AG08395 (cell line): ENCODE measurements around the gene PDXK.

Experiments
- DNase-seq: peaks from one replicate; pipeline ENCODE4 v3.0.0; 2012; ENCODE audit warnings: mixed read lengths, low spot score

The PDXK gene

DNA sequence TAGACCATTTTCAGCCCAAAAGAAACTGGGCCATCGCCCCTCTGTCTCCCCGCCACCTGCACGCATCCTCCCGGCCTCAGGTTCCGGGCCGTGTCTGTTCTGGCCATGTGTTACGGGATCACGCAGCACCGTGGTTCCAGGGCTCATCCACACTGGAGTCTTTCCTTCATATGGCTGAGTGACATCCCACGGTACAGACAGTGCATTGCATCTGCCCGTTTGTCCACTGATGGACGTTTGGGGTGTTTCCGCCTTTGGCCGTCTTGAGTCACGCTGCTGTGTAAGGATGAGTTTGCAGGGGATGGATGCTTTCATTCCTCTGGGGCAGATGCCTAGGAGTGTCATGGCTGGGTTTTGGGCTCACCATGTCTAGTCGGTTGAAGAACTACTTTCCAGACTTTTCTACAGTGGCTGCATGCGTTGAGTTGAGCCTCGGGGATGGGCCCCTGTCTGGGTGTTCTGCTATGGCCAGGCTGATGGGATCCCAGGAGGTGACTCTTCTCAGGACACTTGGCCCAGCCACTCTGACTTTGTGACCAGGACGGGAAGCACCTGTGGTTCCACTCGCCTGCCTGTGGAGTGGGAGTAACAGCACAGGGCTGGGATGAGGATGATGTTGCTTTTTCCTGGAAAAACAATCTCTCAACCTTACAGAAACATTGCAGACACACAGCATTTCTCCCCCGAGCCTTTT, 87.2 kb downstream of the PDXK start:
- no peak for DNase-seq

DNA sequence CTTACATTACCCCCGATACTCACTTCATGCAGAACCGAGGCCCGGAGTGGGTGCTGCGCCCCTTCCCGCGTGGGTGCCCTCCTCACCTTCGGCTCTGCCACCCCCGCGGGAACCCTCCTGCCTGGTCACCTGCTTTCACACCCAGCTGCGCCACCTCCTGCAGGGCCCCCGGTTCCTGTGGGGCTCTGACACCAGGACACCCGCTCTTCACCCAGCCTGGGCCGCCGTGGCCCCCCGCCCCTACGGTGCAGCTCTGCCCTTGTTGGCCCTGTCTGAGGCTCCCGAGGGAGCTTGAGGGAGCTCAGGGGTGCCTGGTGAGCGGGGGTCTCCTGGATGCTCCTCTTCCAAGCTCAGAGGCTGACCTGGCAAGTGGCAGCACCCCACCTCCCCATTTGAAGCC, 89.4 kb downstream of the PDXK start:
- DNase-seq, result no peak

DNA sequence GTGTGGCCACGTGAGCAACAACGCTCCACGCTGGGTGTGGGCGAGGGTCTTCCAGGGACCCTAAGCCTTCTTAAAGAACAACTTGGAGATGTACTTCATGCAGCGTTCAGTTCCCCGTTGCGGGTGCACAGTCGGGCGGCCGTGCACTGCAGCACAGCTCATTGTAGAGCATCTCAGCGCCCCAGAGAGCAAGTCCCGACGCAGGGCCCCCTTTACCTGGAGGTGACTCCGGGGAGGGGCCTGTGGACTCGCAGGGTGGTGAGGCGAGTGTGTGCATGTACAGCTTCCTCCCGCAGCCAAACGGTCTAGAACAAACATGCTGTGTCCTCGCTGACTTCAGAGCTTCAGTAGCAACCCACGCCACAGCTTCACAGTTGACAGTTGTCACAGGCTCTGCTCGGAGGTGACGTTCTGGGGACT, 89.9 kb downstream of the PDXK start:
- no peak for DNase-seq

DNA sequence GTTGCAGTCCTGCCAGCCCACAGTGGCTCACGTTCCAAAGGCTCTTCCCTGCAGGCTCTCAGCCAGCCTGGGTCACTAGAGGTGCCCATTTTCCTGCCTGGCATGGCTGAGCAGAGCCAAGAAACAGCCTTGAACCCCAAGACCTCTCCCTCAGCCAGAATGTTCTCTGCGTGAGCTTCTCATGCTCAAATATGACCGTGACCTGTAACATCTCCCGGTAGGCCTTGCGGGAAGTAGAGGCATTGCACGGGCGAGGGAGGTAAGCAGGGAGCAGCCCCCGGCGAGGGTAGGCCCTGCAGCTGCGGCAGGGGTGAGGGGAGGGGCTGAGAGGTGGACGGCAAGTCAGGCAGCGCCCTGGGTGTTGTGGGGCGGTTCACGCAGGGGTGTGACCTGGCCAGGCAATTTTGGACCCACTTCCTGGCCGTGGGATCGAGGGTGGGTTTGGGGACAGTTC, 90.4 kb downstream of the PDXK start:
- no peak for DNase-seq

GRCh38 chr21:43809853-43810504, 91.0 kb downstream of the PDXK start:
- DNase-seq, result no peak

DNA sequence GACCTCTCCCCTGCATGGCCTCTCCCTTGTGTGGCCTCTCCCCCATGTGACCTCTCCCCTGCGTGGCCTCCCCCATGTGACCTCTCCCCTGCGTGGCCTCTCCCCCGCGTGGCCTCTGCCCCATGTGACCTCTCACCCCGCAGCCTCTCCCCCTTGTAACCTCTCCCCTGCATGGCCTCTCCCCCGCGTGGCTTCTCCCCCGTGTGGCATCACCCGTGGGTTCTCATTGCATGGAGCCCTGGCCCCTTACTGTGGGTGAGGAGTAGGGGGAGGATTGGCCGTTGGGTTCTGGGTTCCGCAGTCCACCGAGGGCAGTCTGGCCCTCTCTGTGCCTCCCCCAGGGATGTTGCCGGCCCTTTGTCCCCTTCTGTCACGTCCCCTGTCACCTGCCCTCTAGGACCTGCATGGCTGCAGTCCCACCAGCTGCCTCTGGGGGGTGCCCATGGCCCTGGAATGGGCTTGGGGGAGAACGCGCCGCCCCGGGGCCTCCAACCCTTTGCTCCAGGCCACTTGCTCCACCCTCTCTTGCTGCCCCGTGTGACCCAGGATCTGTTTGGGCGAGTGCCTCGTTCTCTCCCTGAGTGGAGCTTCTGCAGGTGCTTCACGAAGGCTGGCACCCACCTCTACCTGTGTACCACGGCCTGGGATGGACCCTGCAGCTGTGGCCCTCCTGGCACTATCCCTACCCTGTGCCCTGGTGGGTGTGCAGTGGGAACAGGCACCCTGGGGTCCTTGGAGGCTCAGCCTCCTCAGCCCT, 91.8 kb downstream of the PDXK start:
- peak; percentile 93 for DNase-seq

- no peak for DNase-seq
Measured at GRCh38 chr21:43811262-43812105, 92.6 kb downstream of the PDXK start.
